GM19043 (cell line): ENCODE results near the gene ZFP91.
"Not testable (repeated sequence)": the region's sequence is repeated elsewhere in the genome, so short reads cannot be mapped to it uniquely, and the experiment has no call there.

Source experiments
- ATAC-seq: cut with Tn5 transposase; IDR thresholded peaks from one replicate; pipeline ENCODE4 v1.9.1; 2021; ENCODE audit warnings: low read depth; ENCODE audit not compliant: unreplicated experiment

The ZFP91 gene, protein sequence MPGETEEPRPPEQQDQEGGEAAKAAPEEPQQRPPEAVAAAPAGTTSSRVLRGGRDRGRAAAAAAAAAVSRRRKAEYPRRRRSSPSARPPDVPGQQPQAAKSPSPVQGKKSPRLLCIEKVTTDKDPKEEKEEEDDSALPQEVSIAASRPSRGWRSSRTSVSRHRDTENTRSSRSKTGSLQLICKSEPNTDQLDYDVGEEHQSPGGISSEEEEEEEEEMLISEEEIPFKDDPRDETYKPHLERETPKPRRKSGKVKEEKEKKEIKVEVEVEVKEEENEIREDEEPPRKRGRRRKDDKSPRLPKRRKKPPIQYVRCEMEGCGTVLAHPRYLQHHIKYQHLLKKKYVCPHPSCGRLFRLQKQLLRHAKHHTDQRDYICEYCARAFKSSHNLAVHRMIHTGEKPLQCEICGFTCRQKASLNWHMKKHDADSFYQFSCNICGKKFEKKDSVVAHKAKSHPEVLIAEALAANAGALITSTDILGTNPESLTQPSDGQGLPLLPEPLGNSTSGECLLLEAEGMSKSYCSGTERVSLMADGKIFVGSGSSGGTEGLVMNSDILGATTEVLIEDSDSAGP

DNA sequence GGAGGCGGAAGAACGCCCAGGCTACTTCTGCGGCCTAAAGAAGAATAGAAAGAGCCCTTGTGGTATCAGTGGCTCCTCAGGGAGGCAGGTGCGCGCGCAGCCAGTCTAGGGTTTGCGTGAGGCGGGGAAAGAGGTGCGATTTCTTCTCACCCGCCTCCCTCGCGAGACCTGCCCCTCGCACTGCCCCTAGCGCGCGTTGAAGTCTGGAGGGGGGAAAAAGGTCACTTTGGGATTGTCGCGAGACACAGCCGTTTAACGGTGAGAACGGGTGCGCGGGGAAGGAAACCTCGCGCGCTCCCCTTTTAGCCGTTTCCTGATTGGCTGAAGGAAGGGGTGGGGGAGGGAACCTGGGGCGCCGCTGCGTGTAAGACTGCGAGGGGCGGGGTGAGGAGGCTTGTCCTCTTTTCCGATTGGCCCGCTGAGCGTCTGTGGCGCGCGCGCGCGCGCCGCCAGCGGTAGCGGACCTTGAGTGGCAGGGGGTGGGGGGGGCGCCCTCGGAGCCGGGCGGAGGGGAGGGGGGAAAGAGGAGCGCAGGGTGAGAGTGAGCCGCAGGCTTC lies at the start of gene ZFP91:
Gene ZFP91, plus strand, starts transcription at position 429 of the 557 bp plus-strand sequence. CDS start 219 bp downstream, outside the sequence.
- peak; percentile 25 for ATAC-seq

DNA sequence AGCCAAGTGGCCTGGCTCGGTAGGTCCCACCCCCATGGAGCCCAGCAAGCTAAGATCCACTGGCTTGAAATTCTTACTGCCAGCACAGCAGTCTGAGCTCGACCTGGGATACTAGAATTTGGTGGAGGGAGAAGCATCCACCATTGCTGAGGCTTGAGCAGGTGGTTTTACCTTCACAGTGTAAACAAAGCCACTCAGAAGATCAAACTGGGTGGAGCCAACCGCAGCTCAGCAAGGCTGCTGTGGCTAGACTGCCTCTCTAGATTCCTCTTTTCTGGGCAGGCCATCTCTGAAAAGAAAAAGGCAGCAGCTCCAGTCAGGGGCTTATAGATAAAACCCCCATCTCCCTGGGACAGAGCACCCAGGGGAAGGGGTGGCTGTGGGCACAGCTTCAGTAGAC lies 48.6 kb upstream of the ZFP91 start:
- no peak for ATAC-seq

DNA sequence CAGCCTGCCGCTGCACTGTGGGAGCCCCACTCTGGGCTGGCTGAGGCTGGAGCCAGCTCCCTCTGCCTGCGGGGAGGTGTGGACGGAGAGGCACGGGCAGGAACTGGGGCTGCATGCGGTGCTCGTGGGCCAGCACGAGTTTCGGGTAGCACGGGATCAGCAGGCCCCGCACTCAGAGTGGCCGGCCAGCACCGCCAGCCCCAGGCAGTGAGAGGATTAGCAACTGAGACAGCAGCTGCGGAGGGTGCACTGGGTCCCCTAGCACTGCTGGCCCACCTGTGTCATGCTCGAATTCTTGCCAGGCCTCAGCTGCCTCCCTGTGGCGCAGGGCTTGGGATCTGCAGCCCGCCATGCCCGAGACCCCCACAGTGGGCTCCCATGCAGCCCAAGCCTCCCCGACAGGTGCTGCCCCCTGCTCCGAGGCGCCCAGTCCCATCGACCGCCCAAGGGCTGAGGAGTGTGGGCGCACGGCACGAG lies 47.0 kb upstream of the ZFP91 start:
- no peak for ATAC-seq

DNA sequence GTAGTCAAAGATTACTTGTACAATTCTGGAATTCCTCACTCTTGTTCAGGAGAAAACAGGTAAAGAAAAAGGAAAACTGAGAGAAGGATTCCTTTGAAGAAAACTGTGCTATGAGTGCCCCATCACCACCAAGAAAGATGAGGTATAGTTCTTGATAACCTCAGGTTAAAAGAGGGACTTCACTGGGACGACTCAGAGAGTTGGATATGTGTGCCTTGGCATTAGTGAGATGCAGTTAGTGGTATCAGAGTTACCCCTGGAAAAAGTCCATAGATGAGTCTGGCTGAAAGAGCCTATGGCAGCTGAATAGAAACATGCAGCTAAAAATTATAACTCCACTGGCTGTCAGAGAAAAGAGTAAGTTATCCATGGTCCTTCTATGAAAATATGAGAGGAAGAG lies 32.0 kb upstream of the ZFP91 start:
- ATAC-seq = no peak

DNA sequence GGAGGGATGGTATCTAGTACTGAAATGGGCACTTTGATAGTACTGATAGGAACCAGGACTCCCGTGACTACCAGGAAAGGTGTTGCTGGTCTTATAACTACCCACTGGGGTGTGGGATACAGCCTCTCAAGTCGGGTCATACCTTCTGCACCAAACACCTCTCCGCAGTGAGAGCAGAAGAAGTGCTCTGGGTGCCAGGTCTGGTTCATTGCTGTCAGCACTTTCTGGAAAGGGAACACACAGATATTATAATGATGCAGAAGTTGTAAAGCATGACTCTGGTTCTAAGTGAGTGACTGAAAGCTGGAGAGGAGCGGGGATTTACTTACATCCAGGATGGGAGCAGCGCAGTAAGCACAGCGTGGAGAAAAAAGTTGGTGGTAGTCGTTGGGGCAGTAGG lies 29.2 kb upstream of the ZFP91 start:
- ATAC-seq = no peak

DNA sequence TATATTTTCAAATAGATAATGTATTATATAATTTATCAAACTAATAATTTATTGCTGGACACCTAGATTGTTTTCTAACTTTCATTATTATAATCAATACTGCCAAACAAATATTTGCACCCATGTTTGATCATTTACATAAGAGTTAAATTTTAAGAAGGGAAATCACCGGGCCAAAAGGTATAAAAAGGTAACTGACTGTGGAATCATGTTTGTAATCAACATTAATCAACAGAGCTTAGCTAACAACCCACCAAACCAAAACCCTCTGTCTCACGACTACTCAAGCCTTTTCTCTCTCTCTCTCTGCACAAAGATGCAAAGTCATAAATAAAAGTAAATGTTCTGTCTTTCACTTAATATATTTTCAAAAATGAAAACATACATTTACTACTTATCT lies 18.0 kb upstream of the ZFP91 start:
- no peak for ATAC-seq

DNA sequence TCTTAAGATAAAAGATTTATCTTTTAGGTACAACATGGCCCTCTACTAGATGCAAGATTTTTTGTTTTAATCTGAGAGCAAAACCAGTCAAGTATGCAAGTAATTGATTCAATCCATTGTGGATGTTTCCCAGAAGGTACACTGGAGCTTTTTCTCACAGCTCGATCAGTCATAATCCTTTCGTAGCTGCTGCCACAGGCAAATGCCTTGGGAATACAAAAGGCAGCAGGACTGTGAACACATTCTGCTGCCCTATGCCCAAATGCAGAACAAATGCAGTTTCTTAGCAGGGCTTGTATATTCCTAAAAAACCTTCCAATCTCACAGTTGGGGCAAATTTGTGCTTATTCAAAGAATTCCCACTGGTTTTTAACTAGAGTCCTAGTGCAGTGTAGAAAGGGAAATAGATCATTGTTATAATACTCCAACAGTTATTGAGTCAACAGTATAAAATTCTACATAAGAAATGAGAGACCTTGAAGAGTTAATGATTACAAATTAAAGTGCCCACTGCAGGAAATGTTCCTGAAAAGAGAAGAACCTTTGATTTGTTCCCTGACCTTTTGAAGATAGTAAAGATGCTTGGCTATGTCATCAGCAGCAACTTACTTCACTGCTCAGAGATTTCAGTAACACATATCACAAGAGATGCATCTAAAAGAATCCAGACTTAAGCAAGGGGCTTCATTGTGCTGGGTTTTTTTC lies 17.3 kb upstream of the ZFP91 start:
- ATAC-seq = no peak

DNA sequence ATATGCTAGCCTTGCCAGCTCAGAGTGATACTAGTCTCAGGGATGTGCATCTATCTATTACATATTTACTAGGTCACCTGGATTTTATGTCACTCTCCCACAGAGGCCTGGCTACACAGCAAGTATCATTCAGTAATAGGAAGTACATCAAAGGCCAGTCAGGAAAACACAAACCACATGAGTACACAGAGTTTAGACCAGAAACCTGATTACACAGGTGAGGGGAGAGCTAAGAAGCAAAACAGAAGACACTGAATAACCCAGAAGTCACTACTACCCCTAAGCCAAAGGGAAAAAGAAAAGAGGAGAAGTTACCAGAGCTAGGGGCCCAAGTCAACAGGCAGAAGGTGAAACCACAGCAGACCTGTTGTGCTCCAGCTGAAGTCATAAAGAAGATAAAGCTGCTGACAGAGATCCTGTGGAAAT lies 16.5 kb upstream of the ZFP91 start:
- ATAC-seq = peak; percentile 91

DNA sequence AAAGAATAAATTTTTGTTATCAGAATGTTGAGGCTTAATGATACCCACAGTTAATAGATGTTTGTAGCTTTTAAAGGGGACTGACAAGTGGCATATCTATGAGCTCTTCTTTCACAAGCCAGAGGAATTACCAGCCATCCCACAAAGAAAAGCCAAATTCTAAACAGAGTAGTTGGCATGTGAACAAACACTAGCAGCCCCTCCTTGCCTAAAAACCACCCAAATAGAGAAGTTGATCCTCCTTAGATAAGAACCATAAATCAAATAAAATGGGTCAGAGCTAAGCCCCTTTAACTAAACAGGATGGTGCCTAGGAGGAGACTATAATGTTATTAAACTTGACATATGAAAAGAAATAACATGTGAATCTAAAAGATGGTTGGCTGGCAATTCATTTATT lies 14.6 kb upstream of the ZFP91 start:
- no peak for ATAC-seq

DNA sequence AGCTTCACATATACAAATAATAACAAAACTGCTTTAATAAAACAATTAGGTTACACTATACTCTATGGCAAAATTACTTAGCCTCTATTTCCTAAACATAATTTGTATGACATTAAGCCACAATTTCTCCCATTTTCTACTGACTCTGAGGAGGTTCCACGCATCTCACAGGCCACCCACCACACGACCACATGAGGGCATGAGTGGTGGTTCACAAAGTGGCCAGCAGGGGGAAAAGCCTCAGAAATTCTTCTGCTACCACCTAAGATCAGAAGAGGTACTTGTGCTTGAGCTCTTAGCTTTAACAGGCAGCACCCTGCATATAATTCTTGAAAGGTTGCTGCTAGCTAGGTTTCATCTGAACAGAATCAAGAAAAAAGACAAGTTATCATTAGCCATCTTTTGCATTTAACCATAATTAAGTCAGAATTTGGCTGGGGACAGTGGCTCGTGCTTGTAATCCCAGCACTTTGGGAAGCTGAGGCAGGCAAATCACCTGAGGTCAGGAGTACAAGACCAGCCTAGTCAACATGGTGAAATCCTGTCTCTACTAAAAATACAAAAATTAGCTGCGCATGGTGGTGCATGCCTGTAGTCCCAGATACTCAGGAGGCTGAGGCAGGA lies 10.9 kb upstream of the ZFP91 start:
- ATAC-seq = no peak

DNA sequence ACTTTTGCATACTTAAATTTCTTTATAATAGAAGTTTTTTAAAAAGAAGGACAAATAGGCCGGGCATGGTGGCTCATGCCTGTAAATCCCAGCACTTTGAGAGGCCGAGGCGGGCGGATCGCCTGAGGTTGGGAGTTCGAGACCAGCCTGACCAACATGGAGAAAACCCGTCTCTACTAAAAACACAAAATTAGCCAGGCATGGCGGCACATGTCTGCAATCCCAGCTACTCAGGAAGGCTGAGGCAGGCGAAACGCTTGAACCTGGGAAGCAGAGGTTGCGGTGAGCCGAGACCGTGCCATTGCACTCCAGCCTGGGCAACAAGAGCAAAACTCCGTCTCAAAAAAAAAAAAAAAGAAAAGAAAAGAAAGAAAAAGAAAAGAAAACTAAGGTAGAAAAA lies 6.0 kb upstream of the ZFP91 start:
- not testable (repeated sequence) for ATAC-seq

DNA sequence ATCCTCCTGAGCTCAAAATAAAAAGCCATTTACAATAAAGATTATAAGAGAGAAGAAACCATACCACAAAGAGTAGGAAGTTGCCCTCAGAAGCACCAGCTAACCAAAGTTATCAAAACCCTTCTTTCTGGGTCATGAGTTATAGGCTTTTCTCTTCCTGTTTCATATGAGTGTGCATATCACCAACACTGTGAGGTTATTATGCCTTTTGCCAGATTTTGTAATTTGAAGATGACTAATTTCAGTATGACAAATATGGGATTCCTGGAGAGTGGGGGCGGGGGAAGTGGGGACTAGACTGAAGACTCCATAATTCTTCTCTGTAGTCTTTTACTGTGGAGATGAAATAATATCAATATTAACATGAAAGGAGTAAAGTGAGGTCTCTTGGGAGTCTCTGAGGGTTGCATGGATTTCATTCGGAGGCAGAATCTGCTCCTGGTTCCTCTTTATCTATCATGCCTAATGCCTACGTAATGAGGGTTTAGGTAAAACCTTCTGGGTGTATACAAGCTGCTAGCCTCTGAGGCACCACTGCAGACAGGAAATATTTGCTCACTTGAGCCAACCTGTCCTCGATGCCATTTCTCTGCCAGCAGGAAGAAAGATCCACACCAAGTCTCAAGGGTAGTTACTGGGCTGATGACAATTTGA lies 5.3 kb upstream of the ZFP91 start:
- ATAC-seq = peak; percentile 21

DNA sequence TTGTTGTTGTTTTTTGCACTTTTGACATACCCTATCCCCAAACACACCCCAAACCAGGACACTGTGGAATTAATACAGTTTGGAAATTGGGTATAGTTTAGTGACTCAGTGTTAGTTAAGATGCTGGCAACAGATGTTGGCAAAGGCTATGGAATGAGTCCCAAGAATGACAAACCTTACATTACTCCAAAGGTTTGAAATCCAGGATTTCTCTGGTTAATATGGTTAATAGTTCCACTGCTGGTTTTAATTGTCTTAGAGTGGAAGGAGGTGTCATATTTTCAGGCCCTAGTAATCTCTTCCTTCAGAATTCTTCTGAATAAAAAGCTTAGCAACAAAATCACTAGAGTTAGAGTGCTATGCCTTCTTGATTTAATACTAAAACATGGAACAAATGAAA lies 4.0 kb upstream of the ZFP91 start:
- no peak for ATAC-seq

DNA sequence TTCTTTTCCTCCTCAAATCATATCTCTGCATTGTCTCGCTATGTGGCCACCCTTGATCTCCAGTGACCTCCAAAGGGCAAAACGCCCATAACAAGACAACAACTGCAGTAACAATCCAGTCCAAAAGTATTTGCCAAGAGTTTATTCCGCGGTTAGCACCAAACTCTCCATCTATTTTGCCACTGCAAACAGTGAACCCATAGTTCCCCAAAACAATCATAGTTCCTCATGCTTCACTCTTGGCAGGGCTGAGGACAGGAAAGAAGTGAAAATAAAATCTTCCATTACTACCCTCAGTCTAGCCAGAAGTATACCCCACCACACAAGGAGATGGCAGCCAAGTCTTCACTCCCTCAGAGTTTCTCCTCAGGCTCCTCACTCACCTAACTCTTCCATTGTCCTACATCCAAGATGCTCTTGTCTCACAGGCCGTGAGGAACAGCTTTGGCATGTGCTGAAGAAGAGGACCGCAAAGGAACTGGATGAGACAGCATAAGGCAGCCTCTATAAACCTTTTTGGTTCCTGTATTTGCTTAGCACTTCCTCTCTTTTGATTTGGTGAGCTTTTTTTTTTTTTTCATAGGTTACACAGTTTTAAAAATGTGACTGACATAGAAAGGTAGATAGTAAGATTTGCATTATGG lies 3.4 kb upstream of the ZFP91 start, which contains the start of gene LPXN:
Gene LPXN, minus strand, starts transcription at position 480 of the 644 bp plus-strand sequence. Its CDS starts 84 bp downstream, at position 396.
- no peak for ATAC-seq

DNA sequence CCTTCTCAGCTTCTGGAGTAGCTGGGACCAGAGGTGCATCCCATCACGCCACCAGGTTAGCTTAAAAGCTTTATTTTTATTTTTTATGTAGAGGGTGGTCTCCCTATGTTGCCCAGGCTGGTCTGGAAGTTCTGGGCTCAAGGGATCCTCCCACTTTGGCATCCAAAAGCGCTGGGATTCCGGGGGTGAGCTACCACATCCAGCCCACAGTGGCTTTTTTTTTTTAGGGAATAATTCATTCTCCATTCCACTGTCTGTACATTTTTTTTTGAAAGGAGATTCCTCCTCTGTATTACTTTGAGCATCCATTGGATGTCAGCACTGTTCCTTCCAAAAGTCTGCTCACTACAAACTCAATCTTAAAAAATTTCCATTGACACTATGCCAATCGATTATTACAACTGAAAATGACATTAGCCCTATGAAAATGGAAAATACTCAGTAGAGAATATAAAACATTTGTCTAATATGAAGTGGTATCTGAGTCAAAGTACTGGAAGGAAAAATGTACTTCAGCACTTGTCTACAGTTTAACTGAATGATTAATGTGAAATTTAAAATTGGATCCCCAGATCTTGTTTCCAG lies 1.9 kb upstream of the ZFP91 start:
- ATAC-seq = no peak

DNA sequence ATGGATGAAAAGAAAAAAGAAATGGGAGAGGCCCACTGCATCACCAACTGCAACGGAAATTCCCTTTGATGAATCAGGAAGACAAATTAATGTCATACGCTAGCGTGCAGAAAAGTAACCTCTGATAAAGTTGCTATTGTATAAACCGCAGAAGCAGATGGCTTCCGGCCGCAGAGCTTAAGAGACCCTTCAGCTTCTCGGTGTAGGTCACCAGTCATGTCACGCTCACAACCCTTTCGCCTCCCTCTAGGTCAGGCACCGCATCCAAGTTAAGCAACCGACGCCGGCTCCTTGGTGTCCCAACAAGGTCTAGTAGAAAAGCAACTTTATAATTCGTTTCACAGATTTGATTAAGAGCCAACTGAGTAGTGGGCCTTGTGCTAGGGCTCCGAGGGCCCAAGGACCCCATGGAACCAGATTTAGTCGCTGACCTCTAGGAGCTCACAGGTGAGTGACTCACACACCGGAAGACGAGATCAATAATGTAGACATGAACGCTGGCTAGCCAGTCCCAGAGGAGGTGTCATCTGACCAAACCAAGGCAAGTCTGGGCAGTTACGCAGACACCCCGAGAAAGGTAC lies 1.2 kb upstream of the ZFP91 start:
- ATAC-seq = peak; percentile 41

DNA sequence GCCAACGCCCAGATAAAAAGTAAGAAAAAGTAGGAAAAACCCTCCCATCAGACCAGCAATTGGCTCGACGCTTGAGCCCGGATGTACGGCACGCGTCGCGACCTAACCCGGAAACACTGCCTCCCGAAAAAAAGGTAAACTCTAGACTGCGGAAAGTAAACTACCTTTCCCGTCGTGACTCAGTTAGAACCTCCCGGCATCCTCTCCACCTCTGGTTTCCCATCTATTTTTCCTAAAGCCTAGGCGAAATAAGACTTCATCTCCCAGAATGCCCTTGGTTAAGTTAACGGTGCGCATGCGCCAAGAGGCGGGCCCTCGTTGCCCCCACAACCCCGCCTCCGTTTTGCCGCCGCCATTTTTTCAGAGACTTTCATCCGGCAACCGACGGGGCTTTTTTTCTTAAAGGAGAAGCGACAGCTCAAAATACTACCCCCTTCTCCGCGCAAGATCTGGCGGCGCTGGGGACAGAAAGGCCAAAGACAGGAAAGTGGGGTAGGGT lies 678 bp upstream of the ZFP91 start:
- peak; percentile 31 for ATAC-seq

DNA sequence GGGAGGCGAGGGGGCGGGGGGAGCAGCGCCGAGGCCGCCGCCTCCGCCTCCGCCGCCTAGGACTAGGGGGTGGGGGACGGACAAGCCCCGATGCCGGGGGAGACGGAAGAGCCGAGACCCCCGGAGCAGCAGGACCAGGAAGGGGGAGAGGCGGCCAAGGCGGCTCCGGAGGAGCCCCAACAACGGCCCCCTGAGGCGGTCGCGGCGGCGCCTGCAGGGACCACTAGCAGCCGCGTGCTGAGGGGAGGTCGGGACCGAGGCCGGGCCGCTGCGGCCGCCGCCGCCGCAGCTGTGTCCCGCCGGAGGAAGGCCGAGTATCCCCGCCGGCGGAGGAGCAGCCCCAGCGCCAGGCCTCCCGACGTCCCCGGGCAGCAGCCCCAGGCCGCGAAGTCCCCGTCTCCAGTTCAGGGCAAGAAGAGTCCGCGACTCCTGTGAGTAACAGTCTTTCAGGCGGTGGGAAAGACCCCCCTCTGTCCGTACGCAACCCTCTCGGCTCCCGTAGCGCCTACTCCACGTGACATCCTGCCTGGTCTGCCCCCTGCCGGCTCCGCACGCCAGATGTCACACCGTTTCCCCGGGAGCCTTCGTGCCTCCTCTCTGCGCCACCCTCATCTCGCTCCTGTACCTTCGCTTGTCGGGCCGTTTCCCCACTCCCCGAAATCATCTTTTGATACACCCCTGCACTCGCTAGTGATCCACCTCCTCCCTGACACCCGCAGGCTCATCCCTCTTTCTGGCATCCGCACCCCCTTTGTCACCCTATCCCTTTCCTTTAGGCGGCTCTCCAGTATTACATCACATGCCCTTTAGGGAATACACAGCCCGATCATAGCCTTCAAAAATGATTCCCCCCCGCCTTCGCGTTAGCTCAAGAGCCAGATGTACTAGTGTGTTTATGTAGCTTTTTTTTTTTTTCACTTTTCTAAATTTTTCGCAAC lies 598 bp downstream of the ZFP91 start:
- peak; percentile 30 for ATAC-seq
